Measurements from ENCODE around the gene TWIST1. TPM values are rescaled to one million over a fixed set of nuclear protein-coding genes. Genes with fewer than 3 reads are reported as not detected.

TWIST1 gene
- total RNA-seq, 1 experiment from 2014 or later = not detected

- H3K4me1 ChIP-seq (ENCODE audit: control insufficient read depth, insufficient read depth, low read length) = no peaks in the 10 kb centered on the region
Observed at GRCh38 chr7:19110776-19111175, 6.7 kb downstream of the TWIST1 start.

GRCh38 chr7:19110026-19110730 is 7.3 kb downstream of the TWIST1 start:
- CTCF ChIA-PET = no interaction called here
- in situ Hi-C loops (cut with HindIII; ENCODE audit: low pct_unique_long_range_greater_than_20kb, low sequenced_read_pairs) = no loop called here

More at GRCh38 chr7:19110776-19111175, 6.7 kb downstream of the TWIST1 start:
- peaks cover under 1% of the 10 kb centered on the region; the same call in 1 of the 2 replicates for H3K9me3 ChIP-seq (ENCODE audit: control insufficient read depth, insufficient read depth, low read depth, low read length)
- POLR2A ChIA-PET = no interaction called here
- H3K27ac ChIP-seq (ENCODE audit: low read length) = no peak overlapping the region
- CTCF ChIA-PET = no interaction called here
- no peak for ATAC-seq
- no peak for DNase-seq (ENCODE audit: low read depth, low spot score)
- in situ Hi-C loops (cut with HindIII; ENCODE audit: low pct_unique_long_range_greater_than_20kb, low sequenced_read_pairs) (no loop called here), intact Hi-C loops (cut with micrococcal nuclease; ENCODE audit: unreplicated experiment) (no loop called here)
- no TSS peak for BruUV-seq (replicated peaks)
- TF ChIP-seq SIN3A (IDR thresholded peaks at IDR 0.05; ENCODE audit: borderline replicate concordance, insufficient read depth, low read depth, low read length) (no peak), REST (IDR thresholded peaks at IDR 0.05; ENCODE audit: insufficient read depth in 1 of 2, low read depth in 2 of 2, low read length in 1 of 2) (no peak), POLR2AphosphoS5 (IDR thresholded peaks at IDR 0.05; ENCODE audit: low read depth, low read length) (no peak), CTCF (IDR thresholded peaks at IDR 0.05) (no peak), TCF7L2 (IDR thresholded peaks at IDR 0.05; ENCODE audit: low read depth, low read length) (no peak)
- no peaks in the 10 kb centered on the region for H3K36me3 ChIP-seq (ENCODE audit: control insufficient read depth, insufficient read depth, low read length)
- H3K4me3 ChIP-seq (ENCODE audit: low read depth in 2 of 2, low read length in 2 of 2) = no peak overlapping the region
- H3K27me3 ChIP-seq (ENCODE audit: control insufficient read depth, insufficient read depth, low read length) = no peaks in the 10 kb centered on the region

More at GRCh38 chr7:19110026-19110730, 7.3 kb downstream of the TWIST1 start:
- Histone ChIP-seq H3K27me3 (ENCODE audit: control insufficient read depth, insufficient read depth, low read length) (no peaks in the 10 kb centered on the region), H3K36me3 (ENCODE audit: control insufficient read depth, insufficient read depth, low read length) (no peaks in the 10 kb centered on the region), H3K4me1 (ENCODE audit: control insufficient read depth, insufficient read depth, low read length) (no peaks in the 10 kb centered on the region), H3K4me3 (ENCODE audit: low read depth in 2 of 2, low read length in 2 of 2) (no peak overlapping the region), H3K9me3 (ENCODE audit: control insufficient read depth, insufficient read depth, low read depth, low read length) (no peaks in the 10 kb centered on the region; the same call in 1 of the 2 replicates), H3K27ac (ENCODE audit: low read length) (no peak overlapping the region)
- BruUV-seq (replicated peaks) = no TSS peak
- TF ChIP-seq REST (IDR thresholded peaks at IDR 0.05; ENCODE audit: insufficient read depth in 1 of 2, low read depth in 2 of 2, low read length in 1 of 2) = no peak
- TF ChIP-seq CTCF (IDR thresholded peaks at IDR 0.05) = no peak
- no peak for TF ChIP-seq POLR2AphosphoS5 (IDR thresholded peaks at IDR 0.05; ENCODE audit: low read depth, low read length)
- TF ChIP-seq SIN3A (IDR thresholded peaks at IDR 0.05; ENCODE audit: borderline replicate concordance, insufficient read depth, low read depth, low read length) = no peak
- TF ChIP-seq TCF7L2 (IDR thresholded peaks at IDR 0.05; ENCODE audit: low read depth, low read length) = no peak
- ATAC-seq (no peak), DNase-seq (ENCODE audit: low read depth, low spot score) (no peak)
- POLR2A ChIA-PET = no interaction called here
- intact Hi-C loops (cut with micrococcal nuclease; ENCODE audit: unreplicated experiment) = no loop called here
